ENCODE data around the gene POU6F2.

DNA sequence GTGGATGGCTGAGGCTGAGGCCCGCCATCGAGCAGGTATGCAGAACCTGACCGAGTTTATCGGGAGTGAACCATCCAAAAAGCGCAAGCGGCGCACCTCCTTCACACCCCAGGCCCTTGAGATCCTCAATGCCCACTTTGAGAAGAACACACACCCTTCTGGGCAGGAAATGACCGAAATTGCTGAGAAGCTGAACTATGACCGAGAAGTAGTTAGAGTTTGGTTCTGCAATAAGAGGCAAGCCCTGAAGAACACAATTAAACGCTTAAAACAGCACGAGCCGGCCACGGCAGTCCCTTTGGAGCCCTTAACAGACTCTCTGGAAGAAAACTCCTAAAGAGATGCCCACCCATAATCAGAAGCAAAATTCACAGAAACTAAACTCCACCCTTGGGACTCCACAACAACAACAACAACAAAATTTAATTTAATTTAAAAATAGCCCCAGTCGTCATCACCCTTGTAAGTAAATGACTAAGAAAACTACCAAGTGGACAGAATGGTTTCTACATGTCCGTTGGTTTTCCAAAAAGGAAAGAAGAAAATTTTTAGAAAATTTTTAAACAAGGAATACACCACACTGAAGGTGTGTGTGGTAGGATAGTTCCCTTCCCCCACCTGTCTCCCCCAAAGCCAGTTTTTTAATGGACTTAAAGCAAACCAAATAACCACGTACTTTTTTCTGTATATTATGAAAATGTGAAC, 486.8 kb downstream of the POU6F2 start:
- no peak for TF ChIP-seq TP53 (CRISPR knock-in tag; IDR thresholded peaks at IDR 0.05)
- TF ChIP-seq, protein P1, sequence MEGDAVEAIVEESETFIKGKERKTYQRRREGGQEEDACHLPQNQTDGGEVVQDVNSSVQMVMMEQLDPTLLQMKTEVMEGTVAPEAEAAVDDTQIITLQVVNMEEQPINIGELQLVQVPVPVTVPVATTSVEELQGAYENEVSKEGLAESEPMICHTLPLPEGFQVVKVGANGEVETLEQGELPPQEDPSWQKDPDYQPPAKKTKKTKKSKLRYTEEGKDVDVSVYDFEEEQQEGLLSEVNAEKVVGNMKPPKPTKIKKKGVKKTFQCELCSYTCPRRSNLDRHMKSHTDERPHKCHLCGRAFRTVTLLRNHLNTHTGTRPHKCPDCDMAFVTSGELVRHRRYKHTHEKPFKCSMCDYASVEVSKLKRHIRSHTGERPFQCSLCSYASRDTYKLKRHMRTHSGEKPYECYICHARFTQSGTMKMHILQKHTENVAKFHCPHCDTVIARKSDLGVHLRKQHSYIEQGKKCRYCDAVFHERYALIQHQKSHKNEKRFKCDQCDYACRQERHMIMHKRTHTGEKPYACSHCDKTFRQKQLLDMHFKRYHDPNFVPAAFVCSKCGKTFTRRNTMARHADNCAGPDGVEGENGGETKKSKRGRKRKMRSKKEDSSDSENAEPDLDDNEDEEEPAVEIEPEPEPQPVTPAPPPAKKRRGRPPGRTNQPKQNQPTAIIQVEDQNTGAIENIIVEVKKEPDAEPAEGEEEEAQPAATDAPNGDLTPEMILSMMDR (IDR thresholded peaks at IDR 0.05), result no peak
- no peak for TF ChIP-seq ZNF138 (CRISPR knock-in tag; conservative IDR thresholded peaks at IDR 0.05)
- TF ChIP-seq, protein P2, sequence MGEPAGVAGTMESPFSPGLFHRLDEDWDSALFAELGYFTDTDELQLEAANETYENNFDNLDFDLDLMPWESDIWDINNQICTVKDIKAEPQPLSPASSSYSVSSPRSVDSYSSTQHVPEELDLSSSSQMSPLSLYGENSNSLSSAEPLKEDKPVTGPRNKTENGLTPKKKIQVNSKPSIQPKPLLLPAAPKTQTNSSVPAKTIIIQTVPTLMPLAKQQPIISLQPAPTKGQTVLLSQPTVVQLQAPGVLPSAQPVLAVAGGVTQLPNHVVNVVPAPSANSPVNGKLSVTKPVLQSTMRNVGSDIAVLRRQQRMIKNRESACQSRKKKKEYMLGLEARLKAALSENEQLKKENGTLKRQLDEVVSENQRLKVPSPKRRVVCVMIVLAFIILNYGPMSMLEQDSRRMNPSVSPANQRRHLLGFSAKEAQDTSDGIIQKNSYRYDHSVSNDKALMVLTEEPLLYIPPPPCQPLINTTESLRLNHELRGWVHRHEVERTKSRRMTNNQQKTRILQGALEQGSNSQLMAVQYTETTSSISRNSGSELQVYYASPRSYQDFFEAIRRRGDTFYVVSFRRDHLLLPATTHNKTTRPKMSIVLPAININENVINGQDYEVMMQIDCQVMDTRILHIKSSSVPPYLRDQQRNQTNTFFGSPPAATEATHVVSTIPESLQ (CRISPR knock-in tag; IDR thresholded peaks at IDR 0.05), result no peak
- TF ChIP-seq, protein P3, sequence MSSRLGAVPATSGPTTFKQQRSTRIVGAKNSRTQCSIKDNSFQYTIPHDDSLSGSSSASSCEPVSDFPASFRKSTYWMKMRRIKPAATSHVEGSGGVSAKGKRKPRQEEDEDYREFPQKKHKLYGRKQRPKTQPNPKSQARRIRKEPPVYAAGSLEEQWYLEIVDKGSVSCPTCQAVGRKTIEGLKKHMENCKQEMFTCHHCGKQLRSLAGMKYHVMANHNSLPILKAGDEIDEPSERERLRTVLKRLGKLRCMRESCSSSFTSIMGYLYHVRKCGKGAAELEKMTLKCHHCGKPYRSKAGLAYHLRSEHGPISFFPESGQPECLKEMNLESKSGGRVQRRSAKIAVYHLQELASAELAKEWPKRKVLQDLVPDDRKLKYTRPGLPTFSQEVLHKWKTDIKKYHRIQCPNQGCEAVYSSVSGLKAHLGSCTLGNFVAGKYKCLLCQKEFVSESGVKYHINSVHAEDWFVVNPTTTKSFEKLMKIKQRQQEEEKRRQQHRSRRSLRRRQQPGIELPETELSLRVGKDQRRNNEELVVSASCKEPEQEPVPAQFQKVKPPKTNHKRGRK (CRISPR knock-in tag; IDR thresholded peaks at IDR 0.05; ENCODE audit: borderline replicate concordance), result no peak
- TF ChIP-seq ZBTB21 (CRISPR knock-in tag; IDR thresholded peaks at IDR 0.05; ENCODE audit: borderline replicate concordance), result no peak
- no peak for TF ChIP-seq NR3C1 (CRISPR knock-in tag; conservative IDR thresholded peaks at IDR 0.05; ENCODE audit: low read depth)
- TF ChIP-seq, protein P4, sequence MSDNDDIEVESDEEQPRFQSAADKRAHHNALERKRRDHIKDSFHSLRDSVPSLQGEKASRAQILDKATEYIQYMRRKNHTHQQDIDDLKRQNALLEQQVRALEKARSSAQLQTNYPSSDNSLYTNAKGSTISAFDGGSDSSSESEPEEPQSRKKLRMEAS (CRISPR knock-in tag; IDR thresholded peaks at IDR 0.05), result no peak
- TF ChIP-seq FOXK1 (CRISPR knock-in tag; IDR thresholded peaks at IDR 0.05), result no peak
- TF ChIP-seq, protein P5, sequence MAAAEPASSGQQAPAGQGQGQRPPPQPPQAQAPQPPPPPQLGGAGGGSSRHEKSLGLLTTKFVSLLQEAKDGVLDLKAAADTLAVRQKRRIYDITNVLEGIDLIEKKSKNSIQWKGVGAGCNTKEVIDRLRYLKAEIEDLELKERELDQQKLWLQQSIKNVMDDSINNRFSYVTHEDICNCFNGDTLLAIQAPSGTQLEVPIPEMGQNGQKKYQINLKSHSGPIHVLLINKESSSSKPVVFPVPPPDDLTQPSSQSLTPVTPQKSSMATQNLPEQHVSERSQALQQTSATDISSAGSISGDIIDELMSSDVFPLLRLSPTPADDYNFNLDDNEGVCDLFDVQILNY (CRISPR knock-in tag; IDR thresholded peaks at IDR 0.05), result no peak
- TF ChIP-seq, protein P6, sequence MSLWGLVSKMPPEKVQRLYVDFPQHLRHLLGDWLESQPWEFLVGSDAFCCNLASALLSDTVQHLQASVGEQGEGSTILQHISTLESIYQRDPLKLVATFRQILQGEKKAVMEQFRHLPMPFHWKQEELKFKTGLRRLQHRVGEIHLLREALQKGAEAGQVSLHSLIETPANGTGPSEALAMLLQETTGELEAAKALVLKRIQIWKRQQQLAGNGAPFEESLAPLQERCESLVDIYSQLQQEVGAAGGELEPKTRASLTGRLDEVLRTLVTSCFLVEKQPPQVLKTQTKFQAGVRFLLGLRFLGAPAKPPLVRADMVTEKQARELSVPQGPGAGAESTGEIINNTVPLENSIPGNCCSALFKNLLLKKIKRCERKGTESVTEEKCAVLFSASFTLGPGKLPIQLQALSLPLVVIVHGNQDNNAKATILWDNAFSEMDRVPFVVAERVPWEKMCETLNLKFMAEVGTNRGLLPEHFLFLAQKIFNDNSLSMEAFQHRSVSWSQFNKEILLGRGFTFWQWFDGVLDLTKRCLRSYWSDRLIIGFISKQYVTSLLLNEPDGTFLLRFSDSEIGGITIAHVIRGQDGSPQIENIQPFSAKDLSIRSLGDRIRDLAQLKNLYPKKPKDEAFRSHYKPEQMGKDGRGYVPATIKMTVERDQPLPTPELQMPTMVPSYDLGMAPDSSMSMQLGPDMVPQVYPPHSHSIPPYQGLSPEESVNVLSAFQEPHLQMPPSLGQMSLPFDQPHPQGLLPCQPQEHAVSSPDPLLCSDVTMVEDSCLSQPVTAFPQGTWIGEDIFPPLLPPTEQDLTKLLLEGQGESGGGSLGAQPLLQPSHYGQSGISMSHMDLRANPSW (CRISPR knock-in tag; conservative IDR thresholded peaks at IDR 0.05; ENCODE audit: low read depth), result no peak
- no peak for TF ChIP-seq MXD4 (CRISPR knock-in tag; IDR thresholded peaks at IDR 0.05; ENCODE audit: borderline replicate concordance)
- no peak for TF ChIP-seq KAT7 (CRISPR knock-in tag; IDR thresholded peaks at IDR 0.05; ENCODE audit: borderline replicate concordance)
- TF ChIP-seq ZNF121 (CRISPR knock-in tag; IDR thresholded peaks at IDR 0.05), result no peak
